ENCODE results near the gene ZNF135.

Gene ZNF135

DNA sequence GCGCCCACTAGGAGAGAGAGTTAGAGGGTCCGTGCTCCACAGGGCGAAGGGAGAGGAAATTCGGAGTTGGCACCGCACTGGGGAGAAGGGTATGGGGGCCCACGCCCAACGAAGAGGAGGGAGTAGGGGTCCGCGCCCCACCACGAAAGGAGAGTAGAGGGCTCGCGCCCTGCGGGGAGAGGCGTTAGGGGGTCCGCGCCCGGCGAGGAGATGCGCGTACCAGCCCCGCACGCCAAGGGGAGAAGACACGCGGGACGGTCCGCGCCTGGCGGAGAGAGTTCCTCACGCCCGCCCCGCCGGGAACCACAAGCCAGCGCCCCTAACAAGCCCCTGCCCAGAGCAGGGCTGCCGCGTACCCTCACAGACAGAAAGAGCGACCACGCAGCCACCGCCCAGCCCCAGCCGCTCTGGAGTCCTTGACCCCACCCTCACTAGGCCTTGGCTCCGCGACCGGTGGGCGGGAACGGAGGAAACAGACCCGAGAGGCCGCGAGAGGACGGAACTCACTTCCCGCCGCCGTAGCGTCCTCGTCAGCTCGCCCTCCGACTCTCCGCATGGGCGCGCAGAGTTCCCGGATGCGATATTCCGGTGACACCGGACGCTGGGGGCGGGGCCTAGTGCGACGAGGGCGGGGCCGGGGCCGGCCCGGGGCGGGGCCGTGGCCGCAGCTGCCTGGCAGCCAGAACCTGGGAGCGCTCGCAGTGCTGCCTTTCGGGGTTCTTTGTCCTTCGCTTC, 58.9 kb downstream of the ZNF135 start:
- no peak overlapping the region for H4K8ac ChIP-seq (ENCODE audit: low read depth, low read length)
- WGBS (ENCODE audit: extremely low coverage, insufficient coverage, low lambda C conversion rate) = no CpG with 5 or more reads among the region's 77 CpGs

GRCh38 chr19:58118979-58119733, 60.1 kb downstream of the ZNF135 start:
- no peak overlapping the region for H2BK15ac ChIP-seq (replicated peaks; ENCODE audit: low read depth)
- no peaks in the 10 kb centered on the region for H3K27me3 ChIP-seq (ENCODE audit: insufficient read depth, low read length, poor library complexity)
- no peak overlapping the region for H4K8ac ChIP-seq (ENCODE audit: low read depth, low read length)
- H3K36me3 ChIP-seq (ENCODE audit: control insufficient read depth, insufficient read depth, low read length) = no peaks in the 10 kb centered on the region
- no peaks in the 10 kb centered on the region for H3K4me1 ChIP-seq (ENCODE audit: control insufficient read depth, low read depth, low read length)
- no peak overlapping the region for H3K9ac ChIP-seq (ENCODE audit: low read length)
- no peak overlapping the region for H3K56ac ChIP-seq (ENCODE audit: low read length)
- H3K23ac ChIP-seq (ENCODE audit: low read length) = no peak overlapping the region
- no peak overlapping the region for H3K4ac ChIP-seq (ENCODE audit: low read depth, low read length)
- no peak overlapping the region for H2BK5ac ChIP-seq (ENCODE audit: low read length)
- no peak overlapping the region for H2BK120ac ChIP-seq (ENCODE audit: low read depth, low read length)
- H3K27ac ChIP-seq (ENCODE audit: low read depth, low read length) = no peak overlapping the region
- H3K79me2 ChIP-seq (ENCODE audit: control insufficient read depth, insufficient read depth, low read length) = no peaks in the 10 kb centered on the region
- H2AK5ac ChIP-seq (ENCODE audit: low read length) = no peak overlapping the region
- no peak overlapping the region for H3K18ac ChIP-seq (ENCODE audit: low read length)
- H3K79me1 ChIP-seq (ENCODE audit: low read length) = no peaks in the 10 kb centered on the region
- H3K4me3 ChIP-seq (ENCODE audit: low read length) = no peak overlapping the region
- no CpG with 5 or more reads among the region's 5 CpGs for WGBS (ENCODE audit: extremely low coverage, insufficient coverage, low lambda C conversion rate)
- H4K5ac ChIP-seq (ENCODE audit: low read length) = no peak overlapping the region
- no peak for DNase-seq
- no peak overlapping the region for H3K4me2 ChIP-seq (ENCODE audit: low read length)

More for the DNA sequence above, 58.9 kb downstream of the ZNF135 start:
- Histone ChIP-seq H3K4me3 (ENCODE audit: low read length) (no peak overlapping the region), H2BK5ac (ENCODE audit: low read length) (no peak overlapping the region), H2BK120ac (ENCODE audit: low read depth, low read length) (no peak overlapping the region), H3K79me2 (ENCODE audit: control insufficient read depth, insufficient read depth, low read length) (no peaks in the 10 kb centered on the region), H2AK5ac (ENCODE audit: low read length) (no peak overlapping the region), H3K79me1 (ENCODE audit: low read length) (no peaks in the 10 kb centered on the region), H3K56ac (ENCODE audit: low read length) (no peak overlapping the region), H3K4me2 (ENCODE audit: low read length) (no peak overlapping the region), H3K27ac (ENCODE audit: low read depth, low read length) (no peak overlapping the region), H4K5ac (ENCODE audit: low read length) (no peak overlapping the region), H3K27me3 (ENCODE audit: insufficient read depth, low read length, poor library complexity) (no peaks in the 10 kb centered on the region), H3K9ac (ENCODE audit: low read length) (no peak overlapping the region), H3K4me1 (ENCODE audit: control insufficient read depth, low read depth, low read length) (no peaks in the 10 kb centered on the region), H3K4ac (ENCODE audit: low read depth, low read length) (no peak overlapping the region), H3K36me3 (ENCODE audit: control insufficient read depth, insufficient read depth, low read length) (no peaks in the 10 kb centered on the region), H2BK15ac (replicated peaks; ENCODE audit: low read depth) (no peak overlapping the region), H3K23ac (ENCODE audit: low read length) (no peak overlapping the region), H3K18ac (ENCODE audit: low read length) (no peak overlapping the region)
- DNase-seq = no peak
